ENCODE data around the gene EML5. TPM values are rescaled to one million over a fixed set of nuclear protein-coding genes. Genes with fewer than 3 reads are reported as not detected.
"Not testable (repeated sequence)": the region's sequence is repeated elsewhere in the genome, so short reads cannot be mapped to it uniquely, and the experiment has no call there.

EML5 gene
- total RNA-seq, 1 experiment from 2014 or later, result not detected

DNA sequence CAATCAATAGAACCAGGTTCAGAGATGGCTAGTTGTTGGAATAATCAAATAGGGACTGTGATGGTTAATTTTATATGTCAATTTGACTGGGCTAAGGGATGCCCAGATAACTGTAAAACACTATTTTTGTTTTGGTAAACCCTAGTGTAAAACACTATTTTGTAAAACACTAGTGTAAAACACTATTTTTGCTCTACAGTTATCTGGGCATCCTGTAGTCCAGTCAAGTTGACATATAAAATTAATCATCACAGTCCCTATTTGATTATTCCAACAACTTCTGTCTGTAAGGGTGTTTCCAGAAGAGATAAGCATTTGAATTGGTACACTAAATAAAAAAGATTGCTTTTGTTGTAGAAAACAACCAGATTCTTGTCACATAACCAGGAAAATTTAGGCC, 15.6 kb upstream of the EML5 start:
- DNase-seq (ENCODE audit: low spot score), result no peak
- in situ Hi-C loops (cut with HindIII; ENCODE audit: low sequenced_read_pairs), result no loop called here

DNA sequence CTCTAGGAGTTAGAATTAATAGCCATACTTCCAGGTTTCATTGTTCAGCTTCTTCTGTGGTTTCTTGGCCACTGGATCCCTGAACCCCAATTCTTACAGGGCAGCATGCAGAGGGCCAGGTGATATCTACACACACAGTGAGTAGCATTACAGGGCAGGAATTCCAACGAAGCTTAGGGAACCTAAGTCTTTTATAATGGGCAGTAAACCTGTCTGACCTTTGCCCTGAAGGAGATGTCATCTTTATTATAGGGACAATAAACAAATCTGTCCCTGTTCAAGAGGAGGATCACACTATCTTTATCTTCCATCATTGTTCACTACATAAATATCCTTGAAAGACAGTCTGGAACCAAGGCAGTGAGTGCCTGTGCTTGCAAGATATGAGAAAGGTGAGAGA, 11.7 kb upstream of the EML5 start:
- in situ Hi-C loops (cut with HindIII; ENCODE audit: low sequenced_read_pairs), result no loop called here
- no peak for DNase-seq (ENCODE audit: low spot score)

DNA sequence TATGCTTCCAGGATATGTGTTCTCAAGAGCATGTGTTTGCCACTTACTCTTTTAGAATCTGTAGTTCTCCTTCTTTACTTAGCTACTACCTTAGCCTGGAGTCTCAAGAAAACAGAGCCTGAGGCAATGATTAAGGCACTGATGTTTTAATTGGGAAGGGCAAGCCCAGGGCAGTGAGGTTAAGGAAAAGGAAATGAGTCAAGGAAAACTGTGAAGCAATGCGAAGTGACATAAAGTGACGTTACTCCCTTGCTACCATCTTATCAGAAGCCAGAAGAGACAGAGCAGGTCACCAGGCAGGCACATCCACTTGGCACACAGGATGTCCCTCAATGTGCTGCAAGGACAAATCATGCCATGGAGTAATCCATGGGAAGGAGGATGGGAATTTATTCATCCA, 11.3 kb upstream of the EML5 start:
- in situ Hi-C loops (cut with HindIII; ENCODE audit: low sequenced_read_pairs), result no loop called here
- no peak for DNase-seq (ENCODE audit: low spot score)

- no peak for DNase-seq (ENCODE audit: low spot score)
- in situ Hi-C loops (cut with HindIII; ENCODE audit: low sequenced_read_pairs), result no loop called here
Observed at GRCh38 chr14:88802596-88802995, 9.8 kb upstream of the EML5 start.

DNA sequence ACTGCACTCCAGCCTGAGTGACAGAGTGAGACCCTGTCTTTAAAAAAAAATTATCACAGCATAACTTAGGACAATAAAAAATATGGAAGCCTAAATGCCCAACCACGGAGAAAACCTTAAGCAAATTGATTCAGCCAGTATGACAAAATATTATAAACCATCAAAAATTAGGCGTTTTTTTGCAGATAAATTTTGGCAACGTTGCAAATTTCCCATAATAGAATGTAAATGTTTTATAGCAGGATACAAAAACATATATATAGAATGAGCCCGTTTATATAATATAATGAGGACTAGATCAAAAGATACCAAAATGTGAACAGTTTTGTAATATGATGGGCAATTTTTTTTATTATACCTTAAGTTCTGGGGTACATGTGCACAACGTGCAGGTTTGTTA, 6.8 kb upstream of the EML5 start:
- no peak for DNase-seq (ENCODE audit: low spot score)
- in situ Hi-C loops (cut with HindIII; ENCODE audit: low sequenced_read_pairs), result no loop called here

DNA sequence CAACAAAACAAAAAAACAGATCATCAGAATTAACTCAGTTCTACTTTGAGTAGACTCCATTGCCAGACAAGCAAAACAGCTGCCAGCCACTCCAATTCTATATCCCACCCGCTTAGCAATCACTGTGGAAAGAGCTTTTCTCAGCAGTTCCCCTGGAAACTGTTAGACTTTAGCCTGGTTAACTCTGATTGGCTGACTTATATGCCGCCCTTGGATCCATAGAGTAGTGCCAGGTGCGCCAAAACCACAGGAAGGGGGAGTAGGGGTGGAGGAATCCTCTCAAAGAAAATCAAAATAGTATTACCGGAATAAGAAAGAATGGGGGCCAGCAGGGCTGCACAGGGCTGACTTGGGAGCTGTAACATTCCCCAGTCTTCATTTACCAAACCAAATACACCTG, 5.4 kb upstream of the EML5 start:
- in situ Hi-C loops (cut with HindIII; ENCODE audit: low sequenced_read_pairs), result no loop called here
- DNase-seq (ENCODE audit: low spot score), result no peak

GRCh38 chr14:88793259-88793625, 489 bp upstream of the EML5 start:
- DNase-seq (ENCODE audit: low spot score), result no peak
- in situ Hi-C loops (cut with HindIII; ENCODE audit: low sequenced_read_pairs), result no loop called here

DNA sequence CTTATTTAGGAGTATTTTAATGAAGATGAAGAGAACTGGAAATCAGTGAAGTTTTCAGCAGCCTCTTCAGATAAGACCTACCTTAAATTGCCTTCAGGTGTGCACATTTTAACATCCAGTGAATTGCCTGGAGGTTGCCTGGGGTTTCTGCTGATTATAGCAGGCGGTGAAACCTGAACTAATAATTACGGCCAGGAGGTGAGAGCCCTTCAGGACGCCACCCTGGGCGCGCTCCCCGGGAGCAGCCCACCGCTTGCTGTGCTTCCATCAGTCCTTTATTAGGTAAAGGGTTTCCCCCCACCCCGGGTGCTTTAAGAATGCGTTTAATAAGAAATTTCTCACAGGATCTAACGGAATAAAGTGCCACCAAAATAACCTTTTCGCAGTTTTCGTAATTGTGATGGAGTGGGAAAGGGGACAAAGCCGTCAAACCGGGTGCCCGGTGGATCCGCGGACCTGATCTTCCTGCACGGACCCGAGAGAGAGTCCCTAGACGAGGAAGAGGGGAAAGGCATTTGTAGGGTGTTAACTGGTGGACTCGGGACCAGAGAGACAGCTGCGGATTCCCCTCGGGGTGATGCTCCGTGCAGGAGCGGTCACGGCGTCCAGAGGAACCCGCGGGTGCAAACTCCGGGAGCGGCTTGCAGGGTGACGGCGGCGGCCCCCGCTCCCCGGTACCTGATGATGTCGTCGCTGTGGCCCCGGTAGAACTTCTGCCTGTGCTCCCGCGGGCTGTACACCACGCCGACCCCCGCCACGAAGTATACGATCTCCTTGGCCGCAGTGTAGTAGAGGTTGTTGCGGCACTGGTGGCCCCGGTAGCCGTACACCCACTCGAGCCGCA, 902 bp downstream of the EML5 start:
- DNase-seq (ENCODE audit: low spot score), result peak; percentile 41
- in situ Hi-C loops (cut with HindIII; ENCODE audit: low sequenced_read_pairs), result no loop called here

GRCh38 chr14:88791252-88791621, 1.5 kb downstream of the EML5 start:
- in situ Hi-C loops (cut with HindIII; ENCODE audit: low sequenced_read_pairs), result no loop called here
- peak; percentile 57 for DNase-seq (ENCODE audit: low spot score)

- peak; percentile 64 for DNase-seq (ENCODE audit: low spot score)
- in situ Hi-C loops (cut with HindIII; ENCODE audit: low sequenced_read_pairs), result no loop called here
Observed at GRCh38 chr14:88790501-88791251, 2.1 kb downstream of the EML5 start.

DNA sequence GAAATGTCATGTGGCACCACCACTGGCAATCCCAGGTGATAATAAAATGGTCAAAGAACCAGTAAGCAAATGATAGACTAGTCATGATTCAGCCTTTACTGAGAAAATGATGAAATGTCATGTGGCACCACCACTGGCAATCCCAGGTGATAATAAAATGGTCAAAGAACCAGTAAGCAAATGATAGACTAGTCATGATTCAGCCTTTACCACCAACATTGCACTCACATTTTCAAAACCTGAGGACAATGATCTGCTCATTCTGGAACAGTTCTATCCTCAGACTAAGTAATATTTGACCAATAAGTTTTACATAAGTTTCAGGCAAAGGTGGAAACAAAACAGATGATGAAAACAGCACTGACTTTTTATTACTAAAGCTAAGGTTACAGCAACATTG, 3.2 kb downstream of the EML5 start:
- DNase-seq (ENCODE audit: low spot score), result peak; percentile 24
- in situ Hi-C loops (cut with HindIII; ENCODE audit: low sequenced_read_pairs), result not testable (repeated sequence)

DNA sequence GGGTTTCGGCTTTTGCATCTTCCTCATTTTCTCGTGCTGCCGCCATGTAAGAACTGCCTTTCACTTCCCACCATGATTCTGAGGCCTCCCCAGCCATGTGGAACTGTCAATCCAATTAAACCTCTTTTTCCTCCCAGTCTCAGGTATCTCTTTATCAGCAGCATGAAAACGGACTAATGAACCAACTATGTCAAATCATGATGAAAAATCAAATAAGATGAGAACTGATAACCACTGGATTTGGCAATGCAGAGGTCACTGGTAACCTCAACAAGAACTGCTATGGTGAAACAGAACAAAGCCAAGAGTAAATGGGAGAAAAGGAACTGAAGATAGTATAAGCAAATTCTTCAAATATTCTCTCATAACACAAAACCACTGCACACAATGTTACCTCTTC, 6.0 kb downstream of the EML5 start:
- in situ Hi-C loops (cut with HindIII; ENCODE audit: low sequenced_read_pairs), result no loop called here
- DNase-seq (ENCODE audit: low spot score), result no peak

DNA sequence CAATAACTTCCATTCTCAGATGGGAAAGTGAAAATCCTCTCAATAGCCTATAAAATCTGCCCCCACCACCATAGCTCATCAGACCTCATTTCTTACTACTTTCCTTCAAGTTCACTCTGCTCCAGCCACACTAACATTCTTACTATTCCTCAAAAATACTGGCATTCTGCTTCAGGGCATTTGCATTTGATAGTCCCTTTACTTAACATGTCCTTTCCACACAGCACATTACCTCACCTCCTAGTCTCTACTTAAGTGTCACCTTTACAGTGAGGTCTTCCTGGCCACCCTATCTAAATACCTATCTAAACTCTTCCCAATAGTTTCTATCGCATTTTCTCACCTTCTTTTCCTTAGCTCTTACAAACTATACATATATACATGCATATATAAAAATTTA, 6.8 kb downstream of the EML5 start:
- no peak for DNase-seq (ENCODE audit: low spot score)
- in situ Hi-C loops (cut with HindIII; ENCODE audit: low sequenced_read_pairs), result no loop called here

- no peak for DNase-seq (ENCODE audit: low spot score)
- in situ Hi-C loops (cut with HindIII; ENCODE audit: low sequenced_read_pairs), result no loop called here
Observed at GRCh38 chr14:88775532-88775931, 17.2 kb downstream of the EML5 start.

GRCh38 chr14:88770736-88771135, 22.0 kb downstream of the EML5 start:
- in situ Hi-C loops (cut with HindIII; ENCODE audit: low sequenced_read_pairs), result no loop called here
- no peak for DNase-seq (ENCODE audit: low spot score)

DNA sequence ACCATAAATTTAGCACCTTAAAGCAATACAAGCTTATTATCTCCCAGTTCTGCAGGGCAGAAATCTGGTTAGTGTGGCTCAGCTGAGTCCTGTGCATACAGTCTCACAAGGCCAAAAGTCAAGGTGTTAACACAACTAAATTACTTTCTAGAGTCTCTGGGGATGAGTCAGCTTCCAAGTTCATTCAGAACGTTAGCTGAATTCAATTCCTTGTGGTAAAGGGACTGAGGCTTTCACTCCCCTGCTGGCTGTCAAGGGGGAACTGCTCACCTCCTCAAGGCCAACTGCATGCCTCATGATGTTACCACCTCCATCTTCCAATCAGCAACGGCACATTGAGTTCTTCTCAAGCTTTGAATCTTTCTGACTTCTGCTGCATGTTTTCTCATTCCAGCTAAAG, 27.6 kb downstream of the EML5 start:
- DNase-seq (ENCODE audit: low spot score), result no peak
- in situ Hi-C loops (cut with HindIII; ENCODE audit: low sequenced_read_pairs), result no loop called here

- in situ Hi-C loops (cut with HindIII; ENCODE audit: low sequenced_read_pairs), result no loop called here
- DNase-seq (ENCODE audit: low spot score), result no peak
Observed at GRCh38 chr14:88753873-88754272, 38.9 kb downstream of the EML5 start.

- no peak for DNase-seq (ENCODE audit: low spot score)
- in situ Hi-C loops (cut with HindIII; ENCODE audit: low sequenced_read_pairs), result no loop called here
Observed at GRCh38 chr14:88750945-88751344, 41.8 kb downstream of the EML5 start.

- no peak for DNase-seq (ENCODE audit: low spot score)
- in situ Hi-C loops (cut with HindIII; ENCODE audit: low sequenced_read_pairs), result no loop called here
Observed at GRCh38 chr14:88750413-88750812, 42.3 kb downstream of the EML5 start.

DNA sequence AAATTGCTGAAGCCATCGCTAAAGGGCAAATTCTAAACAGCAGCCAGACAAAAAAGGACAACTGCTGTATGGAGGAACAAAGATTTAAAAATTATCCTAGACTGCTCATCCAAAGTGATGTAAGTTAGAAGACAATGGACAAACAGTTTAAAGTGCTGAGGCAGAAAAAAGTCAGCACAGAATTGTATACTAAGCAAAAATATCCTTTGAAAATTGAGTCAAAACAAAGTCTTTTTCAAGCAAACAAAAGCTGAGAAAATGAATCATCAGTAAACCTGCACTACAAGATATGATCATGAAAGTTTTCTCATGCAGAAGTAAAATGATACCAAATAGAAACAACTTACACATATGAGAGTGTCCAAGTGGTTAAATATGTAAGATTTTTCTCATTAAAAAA, 43.6 kb downstream of the EML5 start:
- DNase-seq (ENCODE audit: low spot score), result no peak
- in situ Hi-C loops (cut with HindIII; ENCODE audit: low sequenced_read_pairs), result no loop called here

- in situ Hi-C loops (cut with HindIII; ENCODE audit: low sequenced_read_pairs), result no loop called here
- DNase-seq (ENCODE audit: low spot score), result no peak
Observed at GRCh38 chr14:88748288-88748687, 44.5 kb downstream of the EML5 start.

Measured in G401 (cell line).